ENCODE results near the gene MRPL40. TPM values are rescaled to one million over a fixed set of nuclear protein-coding genes. Genes with fewer than 3 reads are reported as not detected.
A peak's percentile ranks its signal among the peaks of the same experiment; 100 is the strongest.

Gene MRPL40
- 10 to 100 TPM; 31.9 to 40.9 TPM for total RNA-seq

DNA sequence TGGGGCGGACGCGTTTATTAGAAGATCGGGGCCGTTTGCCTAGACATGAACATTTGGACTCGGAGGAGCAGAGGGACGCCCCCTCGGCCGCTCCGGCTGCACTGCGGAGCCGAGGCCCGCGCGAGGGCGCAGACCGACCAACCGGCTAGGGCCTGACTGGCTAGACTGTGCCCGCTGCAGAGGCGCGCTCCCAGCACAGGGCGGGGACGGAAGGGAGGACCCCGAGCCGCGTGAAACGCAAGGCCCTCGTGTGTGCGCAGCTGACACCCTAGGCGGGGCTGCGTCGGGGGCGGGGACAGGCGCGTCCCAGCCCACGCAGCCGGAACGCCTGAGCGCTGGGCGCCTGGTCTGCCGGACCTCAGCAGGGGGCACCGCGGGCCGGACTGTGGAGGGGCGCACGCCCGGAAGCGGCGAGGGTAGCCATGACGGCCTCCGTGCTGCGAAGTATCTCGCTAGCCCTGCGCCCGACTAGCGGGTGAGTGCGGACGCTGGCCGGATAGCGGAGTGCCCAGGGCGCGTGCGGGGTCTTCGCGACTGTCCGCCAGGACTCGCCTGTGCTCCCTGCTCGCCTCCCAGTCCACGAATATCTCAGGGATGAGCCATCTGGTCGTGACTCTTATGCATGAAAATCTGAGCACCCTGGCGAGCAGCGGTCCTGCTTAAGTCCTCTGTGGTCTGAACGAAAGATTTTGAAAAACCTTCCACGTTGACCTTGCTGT is at the start of gene MRPL40:
TSS of gene MRPL40 (plus strand) at position 413 of the 719 bp plus-strand sequence. CDS start at position 423, 10 bp downstream.
- Histone ChIP-seq H3K4me1 (peaks cover 0 to 27% of the 10 kb centered on the region in 2 donors), H3K27me3 (no peaks in the 10 kb centered on the region), H3K36me3 (peaks cover 26% of the 10 kb centered on the region), H3K4me3 (peak within 1 kb of the TSS; percentile 84 to 92), H3K9me3 (no peaks in the 10 kb centered on the region), H3K27ac (peak within 1 kb of the TSS; percentile 98 to 99)
- TF ChIP-seq, protein P1, sequence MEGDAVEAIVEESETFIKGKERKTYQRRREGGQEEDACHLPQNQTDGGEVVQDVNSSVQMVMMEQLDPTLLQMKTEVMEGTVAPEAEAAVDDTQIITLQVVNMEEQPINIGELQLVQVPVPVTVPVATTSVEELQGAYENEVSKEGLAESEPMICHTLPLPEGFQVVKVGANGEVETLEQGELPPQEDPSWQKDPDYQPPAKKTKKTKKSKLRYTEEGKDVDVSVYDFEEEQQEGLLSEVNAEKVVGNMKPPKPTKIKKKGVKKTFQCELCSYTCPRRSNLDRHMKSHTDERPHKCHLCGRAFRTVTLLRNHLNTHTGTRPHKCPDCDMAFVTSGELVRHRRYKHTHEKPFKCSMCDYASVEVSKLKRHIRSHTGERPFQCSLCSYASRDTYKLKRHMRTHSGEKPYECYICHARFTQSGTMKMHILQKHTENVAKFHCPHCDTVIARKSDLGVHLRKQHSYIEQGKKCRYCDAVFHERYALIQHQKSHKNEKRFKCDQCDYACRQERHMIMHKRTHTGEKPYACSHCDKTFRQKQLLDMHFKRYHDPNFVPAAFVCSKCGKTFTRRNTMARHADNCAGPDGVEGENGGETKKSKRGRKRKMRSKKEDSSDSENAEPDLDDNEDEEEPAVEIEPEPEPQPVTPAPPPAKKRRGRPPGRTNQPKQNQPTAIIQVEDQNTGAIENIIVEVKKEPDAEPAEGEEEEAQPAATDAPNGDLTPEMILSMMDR (IDR thresholded peaks at IDR 0.05) = no peak
- peak; percentile 92 for DNase-seq (ENCODE audit: low spot score)

DNA sequence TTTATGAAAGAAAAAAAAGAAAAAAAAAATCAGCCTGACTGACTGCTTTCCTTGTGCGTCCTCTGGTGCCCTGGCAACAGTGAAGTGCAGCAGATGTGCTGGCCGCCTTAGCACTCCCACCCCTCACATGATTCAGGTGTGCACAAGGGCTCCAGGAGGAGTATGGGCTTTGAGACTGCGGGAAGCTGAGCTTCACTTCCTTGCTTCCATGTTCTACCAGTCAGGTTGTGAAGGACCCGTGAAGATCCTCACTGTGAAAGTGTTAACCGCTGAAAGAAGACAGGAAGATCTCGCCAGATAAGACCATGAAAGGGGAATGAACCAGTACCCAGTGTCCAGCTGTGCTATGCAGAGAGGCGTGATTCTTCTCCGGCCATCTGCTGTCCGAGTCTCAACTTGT is 49.1 kb upstream of the MRPL40 start:
- Histone ChIP-seq H3K4me1 (no peaks in the 10 kb centered on the region), H3K27me3 (no peaks in the 10 kb centered on the region), H3K4me3 (no peak overlapping the region), H3K36me3 (peaks cover 61% of the 10 kb centered on the region), H3K9me3 (no peaks in the 10 kb centered on the region), H3K27ac (no peak overlapping the region)
- DNase-seq (ENCODE audit: low spot score) = no peak
- TF ChIP-seq, protein P1 (IDR thresholded peaks at IDR 0.05) = no peak

DNA sequence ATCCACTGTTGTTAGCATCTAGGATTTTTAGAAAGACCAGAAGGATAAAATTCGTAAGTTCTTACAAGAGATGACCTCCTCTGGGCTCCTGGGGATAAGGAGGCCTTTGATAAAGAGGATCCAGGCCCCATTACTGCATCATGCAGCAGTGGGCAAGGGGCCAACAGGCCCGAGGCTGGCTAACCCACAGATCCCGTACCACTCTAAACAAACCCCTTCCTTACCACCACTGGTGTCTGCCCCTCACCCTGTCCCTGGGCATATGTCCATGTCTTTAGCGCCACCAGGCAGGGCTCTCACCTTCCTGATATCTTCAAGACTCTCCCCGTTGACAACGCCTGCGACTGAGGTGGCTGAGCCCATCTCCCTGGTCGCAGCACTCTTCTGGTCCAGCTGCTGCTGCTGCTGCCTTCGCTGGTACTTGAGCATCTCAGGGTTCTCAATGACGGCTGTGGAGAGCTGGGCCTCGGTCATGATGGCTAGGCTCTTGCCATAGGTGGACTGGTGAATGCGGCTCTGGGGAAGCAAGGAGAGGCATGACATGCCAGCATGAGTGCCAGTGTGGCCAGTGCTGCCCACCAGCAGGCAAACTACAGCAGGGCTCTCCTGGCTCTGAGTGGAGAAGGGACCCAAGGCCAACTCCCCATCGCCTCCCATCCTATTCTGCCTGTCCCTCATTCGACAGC is 47.0 kb upstream of the MRPL40 start:
- no peak overlapping the region for H3K27ac ChIP-seq
- no peaks in the 10 kb centered on the region for H3K9me3 ChIP-seq
- no peak overlapping the region for H3K4me3 ChIP-seq
- peaks cover 65% of the 10 kb centered on the region for H3K36me3 ChIP-seq
- H3K27me3 ChIP-seq = no peaks in the 10 kb centered on the region
- no peaks in the 10 kb centered on the region for H3K4me1 ChIP-seq
- no peak for DNase-seq (ENCODE audit: low spot score)
- TF ChIP-seq, protein P1 (IDR thresholded peaks at IDR 0.05) = no peak

DNA sequence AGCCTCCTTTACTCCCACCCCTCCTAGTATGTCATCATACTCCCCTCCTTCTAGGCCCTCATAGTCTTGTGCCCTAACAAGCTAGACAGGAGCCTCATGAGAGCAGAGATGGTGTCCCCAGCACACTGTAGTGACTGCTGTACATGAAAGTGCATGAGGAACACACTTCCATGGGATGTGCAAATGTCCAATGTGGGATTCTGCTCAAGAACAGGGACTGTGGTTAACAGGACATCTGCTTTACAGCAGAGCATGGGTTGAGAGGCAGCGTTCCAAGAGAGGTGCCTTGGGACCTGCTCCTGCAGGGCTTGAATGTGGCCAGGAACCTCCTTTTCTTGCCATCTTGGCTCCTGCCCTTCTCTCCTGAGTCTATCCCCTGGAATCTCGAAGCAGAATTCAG is 46.1 kb upstream of the MRPL40 start:
- Histone ChIP-seq H3K4me1 (no peaks in the 10 kb centered on the region), H3K27ac (no peak overlapping the region), H3K27me3 (no peaks in the 10 kb centered on the region), H3K9me3 (no peaks in the 10 kb centered on the region), H3K4me3 (no peak overlapping the region), H3K36me3 (peaks cover 65% of the 10 kb centered on the region)
- TF ChIP-seq, protein P1 (IDR thresholded peaks at IDR 0.05) = no peak
- DNase-seq (ENCODE audit: low spot score) = no peak

DNA sequence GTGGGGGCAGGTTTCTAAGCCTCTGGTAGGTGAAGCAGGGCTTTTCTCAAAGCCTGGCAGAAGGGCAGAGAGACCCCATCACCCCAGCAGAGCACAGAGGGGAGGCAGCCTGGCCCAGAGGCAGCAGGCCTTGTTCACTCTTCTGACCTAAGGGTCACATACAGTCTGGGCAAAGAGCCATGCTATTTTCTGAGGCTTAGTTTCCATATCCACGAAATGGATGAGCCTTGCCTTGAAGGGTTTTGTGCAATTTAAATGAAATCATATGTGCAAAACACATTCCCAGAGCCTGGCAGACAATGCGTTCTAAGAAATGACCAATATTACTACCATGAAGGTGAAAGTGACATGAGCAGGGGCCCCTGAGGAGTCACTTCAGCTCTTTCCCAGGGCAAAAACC is 45.3 kb upstream of the MRPL40 start:
- TF ChIP-seq, protein P1 (IDR thresholded peaks at IDR 0.05) = no peak
- no peak overlapping the region for H3K27ac ChIP-seq
- no peak overlapping the region for H3K4me3 ChIP-seq

More for the DNA sequence above, 45.3 kb upstream of the MRPL40 start:
- peaks cover 71% of the 10 kb centered on the region for H3K36me3 ChIP-seq
- no peak for DNase-seq (ENCODE audit: low spot score)
- H3K9me3 ChIP-seq = no peaks in the 10 kb centered on the region
- no peaks in the 10 kb centered on the region for H3K4me1 ChIP-seq
- H3K27me3 ChIP-seq = no peaks in the 10 kb centered on the region
